BJ (cell line): ENCODE results near the gene KLHL35. TPM values are rescaled to one million over a fixed set of nuclear protein-coding genes. Genes with fewer than 3 reads are reported as not detected.
A peak's percentile ranks its signal among the peaks of the same experiment; 100 is the strongest.
"Not testable (repeated sequence)": the region's sequence is repeated elsewhere in the genome, so short reads cannot be mapped to it uniquely, and the experiment has no call there.

ENCODE experiments used
- CTCF ChIA-PET: fragments of 350-600 bp; formaldehyde crosslinking; extraction: SDS; loops from one replicate; lab custom pipeline; 2021; ENCODE audit warnings: antibody characterized with exemption, inconsistent platforms; lab: Yijun Ruan, JAX
- POLR2A ChIA-PET: fragments of 300-600 bp; sonication (Branson Sonifier 250); formaldehyde crosslinking; extraction: SDS; loops from one replicate; lab custom pipeline; 2021; ENCODE audit warnings: antibody characterized with exemption; lab: Charles Lee
- DNase-seq: peaks from one replicate; pipeline ENCODE4 v3.0.0-alpha.2; 2011; ENCODE audit warnings: low read depth
- H3K27me3 ChIP-seq: 2 replicates; pipeline ENCODE4 v1.6.0; 2011; ENCODE audit warnings: low read length; ENCODE audit not compliant: control insufficient read depth, insufficient read depth
- H3K36me3 ChIP-seq: 2 replicates; pipeline ENCODE4 v1.5.1; 2011; ENCODE audit warnings: low read length; ENCODE audit not compliant: control insufficient read depth, insufficient read depth
- H3K4me3 ChIP-seq: 2 replicates; pipeline ENCODE4 v1.5.1; 2011; ENCODE audit warnings: low read depth, mild to moderate bottlenecking, control low read depth, low read length
- CTCF ChIP-seq: IDR thresholded peaks from 2 replicates; pipeline ENCODE4 v1.5.1; 2011; ENCODE audit warnings: low read depth, mild to moderate bottlenecking, control low read depth, inconsistent platforms, low read length, moderate library complexity; ENCODE audit not compliant: insufficient read depth
- polyA plus RNA-seq: library from polyadenylated mRNA; depleted of rRNA; stranded (reverse); fragments of >200 nt; gene quantifications from 2 replicates; pipeline ENCODE4 v1.2.3, GENCODE V29; 2011

The KLHL35 gene
- polyA plus RNA-seq, 1 experiment, result 3.1 TPM

GRCh38 chr11:75380245-75380644 lies 52.8 kb downstream of the KLHL35 start:
- Histone ChIP-seq H3K27me3 (peaks cover 3% of the 10 kb centered on the region; the same call in 1 of the 2 replicates), H3K4me3 (no peak overlapping the region), H3K36me3 (no peaks in the 10 kb centered on the region)
- DNase-seq, result no peak
- ChIA-PET CTCF (interaction anchor here (5.6 to 14.3 kb wide), 4 partner anchors 7 to 100 kb away, joined by 32 to 389 read pairs (median 120); no protein-coding TSS in a partner anchor), POLR2A (no interaction called here)
- no peak for TF ChIP-seq CTCF

GRCh38 chr11:75378776-75379175 lies 54.2 kb downstream of the KLHL35 start:
- CTCF ChIA-PET, result interaction anchor here (0.9 to 14.3 kb wide), 2 partner anchors 39 to 98 kb away, joined by 3 to 389 read pairs; no protein-coding TSS in a partner anchor
- H3K36me3 ChIP-seq, H3K4me3 ChIP-seq, POLR2A ChIA-PET, DNase-seq, H3K27me3 ChIP-seq: not testable (repeated sequence)

- H3K36me3 ChIP-seq, result no peaks in the 10 kb centered on the region
- POLR2A ChIA-PET, result no interaction called here
- H3K27me3 ChIP-seq, result peaks cover 3% of the 10 kb centered on the region
- no peak overlapping the region for H3K4me3 ChIP-seq
- DNase-seq, result no peak
- TF ChIP-seq CTCF, result peak; percentile 16; the same call in 1 of the 2 replicates
- CTCF ChIA-PET, result interaction anchor here (0.9 to 2.5 kb wide), 3 partner anchors 13 to 97 kb away, joined by 3 to 9 read pairs (median 4); no protein-coding TSS in a partner anchor
Observed at GRCh38 chr11:75376175-75376574, 56.8 kb downstream of the KLHL35 start.

GRCh38 chr11:75375626-75376025 lies 57.4 kb downstream of the KLHL35 start:
- CTCF ChIA-PET, result interaction anchor here (0.9 to 4.3 kb wide), 4 partner anchors 7 to 96 kb away, joined by 3 to 32 read pairs (median 6); no protein-coding TSS in a partner anchor
- Histone ChIP-seq H3K36me3 (no peaks in the 10 kb centered on the region), H3K4me3 (no peak overlapping the region), H3K27me3 (peaks cover 3% of the 10 kb centered on the region)
- TF ChIP-seq CTCF, result no peak
- POLR2A ChIA-PET, result no interaction called here
- DNase-seq, result no peak

GRCh38 chr11:75374646-75375045 lies 58.4 kb downstream of the KLHL35 start:
- ChIA-PET POLR2A (no interaction called here), CTCF (interaction anchor here (1.5 to 4.3 kb wide), 2 partner anchors 8 to 94 kb away, joined by 4 to 32 read pairs; no protein-coding TSS in a partner anchor)
- Histone ChIP-seq H3K4me3 (no peak overlapping the region), H3K27me3 (peaks cover 5% of the 10 kb centered on the region), H3K36me3 (no peaks in the 10 kb centered on the region)
- TF ChIP-seq CTCF, result no peak
- DNase-seq, result no peak
